ENCODE results near the gene CBFB. TPM values are rescaled to one million over a fixed set of nuclear protein-coding genes. Genes with fewer than 3 reads are reported as not detected.

The CBFB gene
- 46.6 to 57.3 TPM (median 50.3 TPM) in 5 replicates for total RNA-seq (2022; extraction: Qiagen RNA extraction; ENCODE audit: low read depth)

DNA sequence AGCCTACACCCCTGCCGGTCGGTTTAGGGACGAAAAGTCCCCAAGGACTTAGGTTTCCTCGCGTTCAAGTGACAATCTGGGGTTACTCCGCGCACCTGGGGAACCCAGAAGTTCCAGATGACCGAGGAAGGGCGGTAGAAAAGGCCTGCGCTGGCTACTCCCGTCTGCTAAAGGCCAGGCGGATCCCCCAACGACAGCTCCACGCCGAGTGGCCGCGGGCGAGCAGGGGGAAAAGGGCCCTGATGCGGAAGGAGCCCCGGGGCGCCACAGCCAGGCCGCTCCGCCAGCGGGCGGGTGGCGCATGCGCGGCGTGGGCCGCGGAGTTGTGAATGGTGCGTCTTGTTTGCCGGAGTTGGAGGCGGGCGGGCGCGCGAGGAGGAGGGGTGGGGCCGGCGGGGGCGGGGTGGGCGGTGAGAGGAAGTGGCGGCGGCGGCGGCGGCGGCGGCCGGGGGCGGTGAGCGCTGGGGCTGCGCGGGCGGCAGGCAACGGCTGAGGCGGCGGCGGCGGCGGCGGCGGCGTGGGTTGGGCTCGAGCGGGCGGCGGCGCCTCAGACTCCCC, at the start of gene CBFB:
CBFB (plus strand) TSS at position 454 of the 558 bp plus-strand sequence. CDS start 259 bp downstream, outside the sequence.

GRCh38 chr16:66988197-66988788, 40.7 kb upstream of the CBFB start, which contains the start of gene CES4A:
TSS of gene CES4A (plus strand) at chr16:66988589. CDS start at chr16:66988773, 184 bp downstream.

DNA sequence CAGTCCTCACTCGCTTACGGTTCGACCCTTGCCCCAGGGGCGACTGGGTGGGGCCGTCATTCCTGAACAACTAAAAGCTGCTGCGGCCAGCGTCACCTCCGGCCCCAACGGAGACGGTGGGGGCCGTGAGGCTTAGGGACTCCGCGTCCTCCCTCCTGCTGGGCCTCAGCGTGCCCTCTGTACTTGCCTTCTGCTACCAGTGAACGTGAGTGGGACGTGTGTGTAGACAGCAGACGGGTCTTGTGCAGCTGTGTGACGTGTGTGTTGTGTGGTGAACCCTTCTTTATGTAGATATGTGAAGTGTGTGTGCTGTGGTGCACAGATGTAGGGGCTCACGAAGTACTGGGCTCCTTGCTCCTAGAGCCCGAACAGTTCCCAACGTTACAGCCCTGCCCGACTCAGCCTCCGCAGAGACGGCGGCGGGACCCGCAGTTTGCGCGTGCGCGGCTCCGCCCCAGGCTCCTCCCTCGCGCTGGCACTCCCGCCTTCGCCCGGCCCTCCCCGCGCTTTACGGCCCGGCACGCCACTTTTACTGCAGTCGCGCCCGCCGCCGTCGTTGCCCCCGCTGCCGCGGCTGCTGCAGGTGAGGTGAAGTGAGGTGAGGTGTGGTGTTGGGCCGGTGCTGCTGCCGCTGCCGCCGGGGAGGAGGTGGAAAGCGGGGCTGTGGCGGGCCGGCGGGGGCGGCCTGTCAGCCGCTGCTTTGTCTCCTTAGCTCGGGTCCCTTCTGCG, 80.6 kb downstream of the CBFB start, which contains the start of gene PHAF1:
PHAF1 (plus strand) TSS at position 535 of the 729 bp plus-strand sequence. CDS start 235 bp downstream, outside the sequence.

Other genes starting within 250 kb of the CBFB start
- not detected in 5 replicates for gene TERB1, start 227.6 kb upstream of the CBFB start, total RNA-seq (2022; extraction: Qiagen RNA extraction; ENCODE audit: low read depth)
- 39.8 to 75.2 TPM (median 70.2 TPM) in 5 replicates for gene NAE1, start 198.2 kb upstream of the CBFB start, total RNA-seq (2022; extraction: Qiagen RNA extraction; ENCODE audit: low read depth)
- not detected in 5 replicates for gene CA7, start 184.7 kb upstream of the CBFB start, total RNA-seq (2022; extraction: Qiagen RNA extraction; ENCODE audit: low read depth)
- 4.0 to 7.2 TPM (median 5.8 TPM) in 5 replicates for gene PDP2, start 148.6 kb upstream of the CBFB start, total RNA-seq (2022; extraction: Qiagen RNA extraction; ENCODE audit: low read depth)
- 0.21 to 0.42 TPM (median 0.25 TPM) in 5 replicates for gene CDH16, start 110.3 kb upstream of the CBFB start, total RNA-seq (2022; extraction: Qiagen RNA extraction; ENCODE audit: low read depth)
- 7.4 to 17.6 TPM (median 12.5 TPM) in 5 replicates for gene RRAD, start 103.6 kb upstream of the CBFB start, total RNA-seq (2022; extraction: Qiagen RNA extraction; ENCODE audit: low read depth)
- 127 to 184 TPM (median 169 TPM) in 5 replicates for gene CIAO2B, start 94.7 kb upstream of the CBFB start, total RNA-seq (2022; extraction: Qiagen RNA extraction; ENCODE audit: low read depth)
- gene CES2, start 93.6 kb upstream of the CBFB start, total RNA-seq (2022; extraction: Qiagen RNA extraction; ENCODE audit: low read depth) = 25.7 to 32.6 TPM (median 30.3 TPM) in 5 replicates
- gene CES3, start 67.9 kb upstream of the CBFB start, total RNA-seq (2022; extraction: Qiagen RNA extraction; ENCODE audit: low read depth) = 1.5 to 2.2 TPM (median 1.9 TPM) in 5 replicates
- gene CES4A, start 40.6 kb upstream of the CBFB start, total RNA-seq (2022; extraction: Qiagen RNA extraction; ENCODE audit: low read depth) = 1.4 to 2.1 TPM (median 1.6 TPM) in 5 replicates
- 22.5 to 25.5 TPM (median 24.4 TPM) in 5 replicates for gene PHAF1, start 80.8 kb downstream of the CBFB start, total RNA-seq (2022; extraction: Qiagen RNA extraction; ENCODE audit: low read depth)
- gene B3GNT9, start 121.8 kb downstream of the CBFB start, total RNA-seq (2022; extraction: Qiagen RNA extraction; ENCODE audit: low read depth) = 6.3 to 8.5 TPM (median 8.3 TPM) in 5 replicates
- gene TRADD, start 130.8 kb downstream of the CBFB start, total RNA-seq (2022; extraction: Qiagen RNA extraction; ENCODE audit: low read depth) = 10.8 to 20.6 TPM (median 18.2 TPM) in 5 replicates
- gene FBXL8, start 130.8 kb downstream of the CBFB start, total RNA-seq (2022; extraction: Qiagen RNA extraction; ENCODE audit: low read depth) = 5.0 to 8.5 TPM (median 7.1 TPM) in 5 replicates
- 8.5 to 15.7 TPM (median 12.7 TPM) in 5 replicates for gene HSF4, start 135.6 kb downstream of the CBFB start, total RNA-seq (2022; extraction: Qiagen RNA extraction; ENCODE audit: low read depth)
- 42.7 to 56.6 TPM (median 54.5 TPM) in 5 replicates for gene NOL3, start 141.4 kb downstream of the CBFB start, total RNA-seq (2022; extraction: Qiagen RNA extraction; ENCODE audit: low read depth)
- 3.0 to 6.4 TPM (median 5.2 TPM) in 5 replicates for gene MATCAP1, start 154.8 kb downstream of the CBFB start, total RNA-seq (2022; extraction: Qiagen RNA extraction; ENCODE audit: low read depth)
- gene EXOC3L1, start 161.0 kb downstream of the CBFB start, total RNA-seq (2022; extraction: Qiagen RNA extraction; ENCODE audit: low read depth) = not detected in 5 replicates
- gene E2F4, start 163.0 kb downstream of the CBFB start, total RNA-seq (2022; extraction: Qiagen RNA extraction; ENCODE audit: low read depth) = 73.1 to 95.2 TPM (median 91.3 TPM) in 5 replicates
- 0.75 to 1.6 TPM (median 1.2 TPM) in 5 replicates for gene ELMO3, start 170.0 kb downstream of the CBFB start, total RNA-seq (2022; extraction: Qiagen RNA extraction; ENCODE audit: low read depth)
- 87.7 to 101 TPM (median 89.2 TPM) in 5 replicates for gene TMEM208, start 198.0 kb downstream of the CBFB start, total RNA-seq (2022; extraction: Qiagen RNA extraction; ENCODE audit: low read depth)
- gene FHOD1, start 218.3 kb downstream of the CBFB start, total RNA-seq (2022; extraction: Qiagen RNA extraction; ENCODE audit: low read depth) = 30.2 to 53.3 TPM (median 46.7 TPM) in 5 replicates
- 0.89 to 1.6 TPM (median 1.4 TPM) in 5 replicates for gene SLC9A5, start 219.8 kb downstream of the CBFB start, total RNA-seq (2022; extraction: Qiagen RNA extraction; ENCODE audit: low read depth)